Type B pancreatic cell (in vitro differentiated cells): Measurements from ENCODE around the gene SEC24D. TPM values are rescaled to one million over a fixed set of nuclear protein-coding genes. Genes with fewer than 3 reads are reported as not detected.

Source experiments
- DNase-seq: peaks from one replicate; pipeline ENCODE4 v3.0.0; 2021; ENCODE audit warnings: mixed read lengths; ENCODE audit not compliant: unreplicated experiment; ENCODE audit errors: extremely low spot score
- H3K27ac Mint-ChIP-seq: 2 replicates; pipeline ENCODE4 v1.8.0; 2021; ENCODE audit warnings: mild to moderate bottlenecking, mixed read lengths
- H3K27me3 Mint-ChIP-seq: 2 replicates; pipeline ENCODE4 v1.8.0; 2021; ENCODE audit warnings: mixed read lengths
- H3K36me3 Mint-ChIP-seq: 2 replicates; pipeline ENCODE4 v1.8.0; 2021; ENCODE audit warnings: mixed read lengths
- H3K4me1 Mint-ChIP-seq: one replicate; pipeline ENCODE4 v1.8.0; 2021; ENCODE audit warnings: mixed read lengths; ENCODE audit not compliant: unreplicated experiment
- H3K4me3 Mint-ChIP-seq: 2 replicates; pipeline ENCODE4 v1.8.0; 2021; ENCODE audit warnings: mild to moderate bottlenecking, mixed read lengths
- H3K9me3 Mint-ChIP-seq: 2 replicates; pipeline ENCODE4 v1.8.0; 2021; ENCODE audit warnings: mixed read lengths
- long read RNA-seq: library from polyadenylated mRNA; unstranded; transcript quantifications from one replicate; pipeline ENCODE4 v2.0.0, GENCODE V29; 2020
- total RNA-seq: library from RNA; stranded (reverse); gene quantifications from 2 replicates; pipeline ENCODE4 v1.2.1, GENCODE V29; 2021; ENCODE audit warnings: low replicate concordance
- TF ChIP-seq, protein P1 (sequence below): fragments of 200-600 bp; sonication (generic); conservative IDR thresholded peaks from 2 replicates; pipeline ENCODE4 v1.5.0; 2021; ENCODE audit warnings: antibody characterized with exemption, mild to moderate bottlenecking

Gene SEC24D, protein sequence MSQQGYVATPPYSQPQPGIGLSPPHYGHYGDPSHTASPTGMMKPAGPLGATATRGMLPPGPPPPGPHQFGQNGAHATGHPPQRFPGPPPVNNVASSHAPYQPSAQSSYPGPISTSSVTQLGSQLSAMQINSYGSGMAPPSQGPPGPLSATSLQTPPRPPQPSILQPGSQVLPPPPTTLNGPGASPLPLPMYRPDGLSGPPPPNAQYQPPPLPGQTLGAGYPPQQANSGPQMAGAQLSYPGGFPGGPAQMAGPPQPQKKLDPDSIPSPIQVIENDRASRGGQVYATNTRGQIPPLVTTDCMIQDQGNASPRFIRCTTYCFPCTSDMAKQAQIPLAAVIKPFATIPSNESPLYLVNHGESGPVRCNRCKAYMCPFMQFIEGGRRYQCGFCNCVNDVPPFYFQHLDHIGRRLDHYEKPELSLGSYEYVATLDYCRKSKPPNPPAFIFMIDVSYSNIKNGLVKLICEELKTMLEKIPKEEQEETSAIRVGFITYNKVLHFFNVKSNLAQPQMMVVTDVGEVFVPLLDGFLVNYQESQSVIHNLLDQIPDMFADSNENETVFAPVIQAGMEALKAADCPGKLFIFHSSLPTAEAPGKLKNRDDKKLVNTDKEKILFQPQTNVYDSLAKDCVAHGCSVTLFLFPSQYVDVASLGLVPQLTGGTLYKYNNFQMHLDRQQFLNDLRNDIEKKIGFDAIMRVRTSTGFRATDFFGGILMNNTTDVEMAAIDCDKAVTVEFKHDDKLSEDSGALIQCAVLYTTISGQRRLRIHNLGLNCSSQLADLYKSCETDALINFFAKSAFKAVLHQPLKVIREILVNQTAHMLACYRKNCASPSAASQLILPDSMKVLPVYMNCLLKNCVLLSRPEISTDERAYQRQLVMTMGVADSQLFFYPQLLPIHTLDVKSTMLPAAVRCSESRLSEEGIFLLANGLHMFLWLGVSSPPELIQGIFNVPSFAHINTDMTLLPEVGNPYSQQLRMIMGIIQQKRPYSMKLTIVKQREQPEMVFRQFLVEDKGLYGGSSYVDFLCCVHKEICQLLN
- 53.9 and 87.6 TPM in 2 replicates for total RNA-seq
- long read RNA-seq, partial matches to known transcripts: 37 of 43 reads
- long read RNA-seq, other reads (novel, unspliced or antisense): 6 of 43 reads

DNA sequence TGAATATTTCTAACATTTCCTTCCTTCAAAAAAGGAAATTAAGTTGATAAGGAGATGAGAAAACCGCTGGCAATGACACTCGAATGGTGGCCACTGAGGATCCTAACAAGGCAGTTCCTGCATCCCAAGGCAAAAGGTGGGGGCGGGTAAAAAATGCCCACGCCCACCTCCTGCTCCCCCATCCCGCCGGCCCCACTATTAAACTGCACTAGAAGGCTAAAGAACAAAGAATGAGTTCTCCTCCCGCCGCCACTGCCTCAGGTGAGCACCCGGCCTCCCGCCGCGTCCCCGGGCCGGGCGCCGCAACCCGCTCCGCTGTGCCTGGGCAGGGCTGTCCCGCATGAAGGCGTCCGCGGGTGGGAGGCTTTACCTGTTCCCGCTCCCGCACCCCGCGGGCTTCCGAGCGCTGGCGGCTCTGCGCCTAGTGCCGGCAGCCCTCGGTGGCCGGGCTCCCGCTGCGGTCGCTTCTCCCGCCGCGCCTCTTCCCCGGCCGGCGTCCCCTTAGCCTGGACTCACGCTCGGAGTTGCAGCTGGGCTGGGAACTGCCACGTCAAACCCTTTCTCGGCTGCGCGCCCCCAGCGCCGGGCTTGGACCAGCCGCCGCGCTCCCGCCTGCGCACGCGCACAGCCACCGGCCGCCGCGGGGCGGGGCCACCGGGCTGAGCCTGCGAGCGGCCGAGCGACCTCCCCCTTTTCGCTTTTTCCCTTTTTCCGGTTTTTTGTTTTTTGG, at the start of gene SEC24D:
Gene SEC24D (minus strand): TSS at position 556 of the 730 bp plus-strand sequence. CDS start 2,430 bp downstream, outside the sequence.
- peak; percentile 93 for DNase-seq
- peak within 1 kb of the TSS; percentile 94 for H3K4me3 Mint-ChIP-seq
- H3K27me3 Mint-ChIP-seq: peaks cover 8% of the 10 kb centered on the region
- H3K27ac Mint-ChIP-seq: peak within 1 kb of the TSS; percentile 97
- H3K9me3 Mint-ChIP-seq: no peaks in the 10 kb centered on the region
- H3K36me3 Mint-ChIP-seq: peaks cover 15% of the 10 kb centered on the region
- TF ChIP-seq, protein P1, sequence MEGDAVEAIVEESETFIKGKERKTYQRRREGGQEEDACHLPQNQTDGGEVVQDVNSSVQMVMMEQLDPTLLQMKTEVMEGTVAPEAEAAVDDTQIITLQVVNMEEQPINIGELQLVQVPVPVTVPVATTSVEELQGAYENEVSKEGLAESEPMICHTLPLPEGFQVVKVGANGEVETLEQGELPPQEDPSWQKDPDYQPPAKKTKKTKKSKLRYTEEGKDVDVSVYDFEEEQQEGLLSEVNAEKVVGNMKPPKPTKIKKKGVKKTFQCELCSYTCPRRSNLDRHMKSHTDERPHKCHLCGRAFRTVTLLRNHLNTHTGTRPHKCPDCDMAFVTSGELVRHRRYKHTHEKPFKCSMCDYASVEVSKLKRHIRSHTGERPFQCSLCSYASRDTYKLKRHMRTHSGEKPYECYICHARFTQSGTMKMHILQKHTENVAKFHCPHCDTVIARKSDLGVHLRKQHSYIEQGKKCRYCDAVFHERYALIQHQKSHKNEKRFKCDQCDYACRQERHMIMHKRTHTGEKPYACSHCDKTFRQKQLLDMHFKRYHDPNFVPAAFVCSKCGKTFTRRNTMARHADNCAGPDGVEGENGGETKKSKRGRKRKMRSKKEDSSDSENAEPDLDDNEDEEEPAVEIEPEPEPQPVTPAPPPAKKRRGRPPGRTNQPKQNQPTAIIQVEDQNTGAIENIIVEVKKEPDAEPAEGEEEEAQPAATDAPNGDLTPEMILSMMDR: no peak
- H3K4me1 Mint-ChIP-seq: peaks cover 12% of the 10 kb centered on the region

DNA sequence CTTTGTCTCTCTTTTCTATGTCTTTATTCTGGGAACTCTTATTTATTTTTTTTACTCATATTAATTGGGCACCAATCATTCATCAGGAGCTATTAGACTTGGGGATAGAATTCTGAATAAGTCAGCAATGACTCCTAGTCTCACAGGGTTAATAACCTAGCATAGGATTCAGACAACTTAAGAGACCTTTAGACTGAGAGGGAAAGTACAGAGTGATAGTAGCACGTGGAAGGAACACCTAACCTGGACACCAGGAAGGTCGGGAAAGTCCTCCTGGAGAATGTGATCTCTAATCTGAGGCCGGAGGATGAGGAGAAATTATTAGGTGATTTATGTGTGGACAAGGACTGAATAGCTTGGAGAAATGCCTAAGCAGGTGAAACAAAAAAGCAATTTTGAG, 48.8 kb upstream of the SEC24D start:
- Mint-ChIP-seq H3K27ac (no peak overlapping the region), H3K27me3 (peaks cover 12% of the 10 kb centered on the region), H3K36me3 (no peaks in the 10 kb centered on the region), H3K4me3 (no peak overlapping the region), H3K9me3 (no peaks in the 10 kb centered on the region), H3K4me1 (peaks cover 7% of the 10 kb centered on the region)
- DNase-seq: no peak
- TF ChIP-seq, protein P1: no peak

DNA sequence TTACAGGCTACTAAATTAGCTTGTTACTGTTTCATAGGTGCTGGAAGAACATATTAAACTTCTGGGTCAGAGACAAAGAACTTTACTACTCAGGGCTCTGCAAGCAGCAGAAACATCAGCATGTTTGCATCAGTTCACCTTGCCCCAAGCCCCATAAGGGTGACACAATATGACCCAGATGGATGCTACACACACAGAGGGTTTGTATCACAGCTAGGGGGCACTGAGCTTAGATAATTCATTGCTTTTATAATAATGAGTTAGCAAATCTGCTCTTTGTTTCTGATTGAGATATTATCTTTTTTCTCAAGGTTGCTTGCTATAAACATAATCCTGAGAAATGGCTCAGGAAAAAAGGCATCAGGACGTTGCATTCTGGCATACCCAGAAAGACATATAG, 47.9 kb upstream of the SEC24D start:
- H3K4me1 Mint-ChIP-seq: peaks cover 7% of the 10 kb centered on the region
- H3K27me3 Mint-ChIP-seq: peaks cover 12% of the 10 kb centered on the region
- H3K4me3 Mint-ChIP-seq: no peak overlapping the region
- no peaks in the 10 kb centered on the region for H3K36me3 Mint-ChIP-seq
- peaks cover 4% of the 10 kb centered on the region for H3K9me3 Mint-ChIP-seq
- TF ChIP-seq, protein P1: peak; percentile 17
- DNase-seq: no peak
- no peak overlapping the region for H3K27ac Mint-ChIP-seq

DNA sequence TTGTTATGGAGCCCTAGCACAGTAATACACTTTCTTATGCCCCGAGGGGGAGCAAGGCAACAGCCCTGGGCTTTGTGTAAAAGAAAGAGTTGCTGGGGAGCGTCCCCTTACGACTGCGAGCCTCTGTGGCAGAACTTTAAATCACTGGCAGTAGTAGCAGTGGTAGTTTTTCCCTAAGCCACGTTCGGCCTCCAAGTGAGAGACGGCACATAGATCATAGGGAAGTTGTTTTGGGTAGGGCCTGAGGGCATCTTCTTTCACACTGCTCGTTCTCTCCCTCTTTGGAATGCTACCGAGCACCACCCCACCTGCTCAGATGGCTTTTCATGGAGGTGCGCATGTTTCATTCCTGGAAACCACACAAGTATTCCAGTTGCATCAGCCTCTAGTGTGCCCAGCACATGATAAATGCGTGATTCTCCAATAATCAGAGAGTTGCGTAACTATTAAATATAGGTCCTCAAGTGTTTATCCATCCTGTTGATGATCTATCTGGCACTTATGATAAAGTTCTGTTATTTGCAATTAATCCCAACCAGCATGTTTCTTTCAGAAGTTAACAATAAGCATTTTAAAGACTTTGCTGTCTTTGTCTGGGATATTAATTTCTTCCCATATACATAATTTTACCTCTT, 45.7 kb upstream of the SEC24D start:
- Mint-ChIP-seq H3K9me3 (peaks cover 4% of the 10 kb centered on the region), H3K27ac (peak overlapping the region; percentile 11), H3K27me3 (peaks cover 3% of the 10 kb centered on the region), H3K36me3 (no peaks in the 10 kb centered on the region), H3K4me1 (no peaks in the 10 kb centered on the region), H3K4me3 (no peak overlapping the region)
- no peak for DNase-seq
- TF ChIP-seq, protein P1: no peak
